ENCODE measurements around the gene TCTA.

Gene TCTA

DNA sequence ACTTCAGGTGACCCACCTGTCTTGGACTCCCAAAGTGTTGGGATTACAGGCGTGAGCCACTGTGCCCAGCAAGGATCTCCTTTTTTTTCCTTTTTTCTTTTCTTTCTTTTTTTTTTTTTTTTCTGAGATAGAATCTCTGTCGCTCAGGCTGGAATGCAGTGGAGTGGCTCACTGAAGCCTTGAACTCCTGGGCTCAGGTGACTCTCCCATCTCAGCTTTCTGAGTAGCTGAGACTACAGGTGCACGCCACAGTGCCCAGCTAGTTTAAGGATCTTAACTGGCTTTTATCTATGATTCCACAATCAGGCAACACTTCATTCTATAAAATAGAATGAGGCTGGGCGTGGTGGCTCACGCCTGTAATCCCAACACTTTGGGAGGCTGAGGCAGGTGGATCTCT lies 33.2 kb downstream of the TCTA start:
- no peak overlapping the region for H3K4me3 ChIP-seq (ENCODE audit: low read length, poor library complexity, severe bottlenecking)
- no peak overlapping the region for H3K4me2 ChIP-seq (ENCODE audit: low read depth, low read length, poor library complexity, severe bottlenecking)
- no peaks in the 10 kb centered on the region for H3K9me3 ChIP-seq (ENCODE audit: insufficient read depth, low read depth, low read length)
- H3K27me3 ChIP-seq (ENCODE audit: insufficient read depth, low read length, poor library complexity, severe bottlenecking) = no peaks in the 10 kb centered on the region
- no peaks in the 10 kb centered on the region for H3F3A ChIP-seq (ENCODE audit: low read depth)
- H3K36me3 ChIP-seq (ENCODE audit: insufficient read depth, low read length) = no peaks in the 10 kb centered on the region
- no peak overlapping the region for H2AFZ ChIP-seq (ENCODE audit: low read length)
- peaks cover 4% of the 10 kb centered on the region for H3K4me1 ChIP-seq (ENCODE audit: insufficient read depth, low read length, poor library complexity, severe bottlenecking)
- no peak overlapping the region for H3K9ac ChIP-seq (ENCODE audit: low read depth, low read length, poor library complexity, severe bottlenecking)
- TF ChIP-seq, protein P1, sequence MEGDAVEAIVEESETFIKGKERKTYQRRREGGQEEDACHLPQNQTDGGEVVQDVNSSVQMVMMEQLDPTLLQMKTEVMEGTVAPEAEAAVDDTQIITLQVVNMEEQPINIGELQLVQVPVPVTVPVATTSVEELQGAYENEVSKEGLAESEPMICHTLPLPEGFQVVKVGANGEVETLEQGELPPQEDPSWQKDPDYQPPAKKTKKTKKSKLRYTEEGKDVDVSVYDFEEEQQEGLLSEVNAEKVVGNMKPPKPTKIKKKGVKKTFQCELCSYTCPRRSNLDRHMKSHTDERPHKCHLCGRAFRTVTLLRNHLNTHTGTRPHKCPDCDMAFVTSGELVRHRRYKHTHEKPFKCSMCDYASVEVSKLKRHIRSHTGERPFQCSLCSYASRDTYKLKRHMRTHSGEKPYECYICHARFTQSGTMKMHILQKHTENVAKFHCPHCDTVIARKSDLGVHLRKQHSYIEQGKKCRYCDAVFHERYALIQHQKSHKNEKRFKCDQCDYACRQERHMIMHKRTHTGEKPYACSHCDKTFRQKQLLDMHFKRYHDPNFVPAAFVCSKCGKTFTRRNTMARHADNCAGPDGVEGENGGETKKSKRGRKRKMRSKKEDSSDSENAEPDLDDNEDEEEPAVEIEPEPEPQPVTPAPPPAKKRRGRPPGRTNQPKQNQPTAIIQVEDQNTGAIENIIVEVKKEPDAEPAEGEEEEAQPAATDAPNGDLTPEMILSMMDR (conservative IDR thresholded peaks at IDR 0.05; ENCODE audit: low read length) = no peak
- TF ChIP-seq EZH2phosphoT487 (IDR thresholded peaks at IDR 0.05; ENCODE audit: borderline replicate concordance) = no peak
- H3K79me2 ChIP-seq (ENCODE audit: insufficient read depth, low read length) = no peaks in the 10 kb centered on the region
- no peaks in the 10 kb centered on the region for H4K20me1 ChIP-seq (ENCODE audit: insufficient read depth, low read length, poor library complexity, severe bottlenecking)
- H3K9me2 ChIP-seq (replicated peaks; ENCODE audit: low read depth, low read length) = no peaks in the 10 kb centered on the region

DNA sequence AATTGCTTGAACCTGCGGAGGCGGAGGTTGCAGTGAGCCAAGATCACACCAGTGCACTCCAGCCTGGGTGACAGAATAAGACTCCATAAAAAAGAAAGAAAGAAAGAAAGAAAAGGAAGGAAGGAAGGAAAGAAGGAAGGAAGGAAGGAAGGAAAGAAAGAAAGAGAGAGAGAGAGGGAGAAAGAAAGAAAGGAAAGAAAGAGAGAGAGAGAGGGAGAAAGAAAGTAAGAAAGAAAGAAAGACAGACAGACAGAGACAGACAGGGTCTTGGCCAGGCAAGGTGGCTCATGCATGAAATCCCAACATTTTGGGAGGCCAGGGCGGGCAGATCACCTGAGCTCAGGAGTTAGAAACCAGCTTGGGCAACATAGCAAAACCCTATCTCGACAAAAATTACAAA lies 41.4 kb downstream of the TCTA start:
- Histone ChIP-seq H3K9me3 (ENCODE audit: insufficient read depth, low read depth, low read length) (no peaks in the 10 kb centered on the region), H3K9me2 (replicated peaks; ENCODE audit: low read depth, low read length) (no peaks in the 10 kb centered on the region), H3K9ac (ENCODE audit: low read depth, low read length, poor library complexity, severe bottlenecking) (no peak overlapping the region), H2AFZ (ENCODE audit: low read length) (no peak overlapping the region), H3K27me3 (ENCODE audit: insufficient read depth, low read length, poor library complexity, severe bottlenecking) (no peaks in the 10 kb centered on the region), H3K4me2 (ENCODE audit: low read depth, low read length, poor library complexity, severe bottlenecking) (no peak overlapping the region), H3K79me2 (ENCODE audit: insufficient read depth, low read length) (no peaks in the 10 kb centered on the region), H3K4me1 (ENCODE audit: insufficient read depth, low read length, poor library complexity, severe bottlenecking) (no peaks in the 10 kb centered on the region), H3K36me3 (ENCODE audit: insufficient read depth, low read length) (no peaks in the 10 kb centered on the region), H3F3A (ENCODE audit: low read depth) (no peaks in the 10 kb centered on the region), H3K4me3 (ENCODE audit: low read length, poor library complexity, severe bottlenecking) (no peak overlapping the region), H4K20me1 (ENCODE audit: insufficient read depth, low read length, poor library complexity, severe bottlenecking) (no peaks in the 10 kb centered on the region)
- TF ChIP-seq, protein P1 (conservative IDR thresholded peaks at IDR 0.05; ENCODE audit: low read length) = no peak
- TF ChIP-seq EZH2phosphoT487 (IDR thresholded peaks at IDR 0.05; ENCODE audit: borderline replicate concordance) = no peak

DNA sequence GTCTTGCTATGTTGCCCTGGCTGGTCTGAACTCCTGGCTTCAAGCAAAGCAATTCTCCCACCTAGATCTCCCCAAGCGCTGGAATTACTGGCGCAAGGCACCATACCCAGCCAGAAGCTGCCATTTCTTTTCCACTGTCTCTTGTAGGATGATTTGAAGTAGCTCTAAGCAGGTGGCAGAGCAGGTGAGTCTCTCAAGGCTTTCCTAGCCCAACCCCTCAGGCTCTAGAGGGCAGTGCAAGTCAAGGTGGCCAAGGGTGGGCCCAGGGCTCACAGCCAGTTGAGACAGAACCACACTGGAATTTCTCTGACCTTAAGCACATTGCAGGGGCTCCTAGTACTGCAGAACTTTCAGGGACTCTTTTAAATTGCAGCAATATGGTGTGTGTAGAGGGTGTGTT lies 42.2 kb downstream of the TCTA start:
- H3K4me1 ChIP-seq (ENCODE audit: insufficient read depth, low read length, poor library complexity, severe bottlenecking) = no peaks in the 10 kb centered on the region
- H2AFZ ChIP-seq (ENCODE audit: low read length) = no peak overlapping the region
- no peaks in the 10 kb centered on the region for H3K79me2 ChIP-seq (ENCODE audit: insufficient read depth, low read length)
- no peaks in the 10 kb centered on the region for H3K36me3 ChIP-seq (ENCODE audit: insufficient read depth, low read length)
- H3K27me3 ChIP-seq (ENCODE audit: insufficient read depth, low read length, poor library complexity, severe bottlenecking) = no peaks in the 10 kb centered on the region
- H3K9me3 ChIP-seq (ENCODE audit: insufficient read depth, low read depth, low read length) = no peaks in the 10 kb centered on the region
- no peak overlapping the region for H3K4me3 ChIP-seq (ENCODE audit: low read length, poor library complexity, severe bottlenecking)
- H3K4me2 ChIP-seq (ENCODE audit: low read depth, low read length, poor library complexity, severe bottlenecking) = no peak overlapping the region
- TF ChIP-seq, protein P1 (conservative IDR thresholded peaks at IDR 0.05; ENCODE audit: low read length) = peak; percentile 56
- no peak for TF ChIP-seq EZH2phosphoT487 (IDR thresholded peaks at IDR 0.05; ENCODE audit: borderline replicate concordance)
- H3K9ac ChIP-seq (ENCODE audit: low read depth, low read length, poor library complexity, severe bottlenecking) = no peak overlapping the region
- no peaks in the 10 kb centered on the region for H4K20me1 ChIP-seq (ENCODE audit: insufficient read depth, low read length, poor library complexity, severe bottlenecking)
- no peaks in the 10 kb centered on the region for H3F3A ChIP-seq (ENCODE audit: low read depth)
- H3K9me2 ChIP-seq (replicated peaks; ENCODE audit: low read depth, low read length) = no peaks in the 10 kb centered on the region
